ENCODE measurements around the gene PDGFD. TPM values are rescaled to one million over a fixed set of nuclear protein-coding genes. Genes with fewer than 3 reads are reported as not detected.

Gene PDGFD
- 10 to 100 TPM in 2 of 4 donors, 1 to 10 TPM in 2; 4.4 to 26.4 (median 13.1) TPM for total RNA-seq

DNA sequence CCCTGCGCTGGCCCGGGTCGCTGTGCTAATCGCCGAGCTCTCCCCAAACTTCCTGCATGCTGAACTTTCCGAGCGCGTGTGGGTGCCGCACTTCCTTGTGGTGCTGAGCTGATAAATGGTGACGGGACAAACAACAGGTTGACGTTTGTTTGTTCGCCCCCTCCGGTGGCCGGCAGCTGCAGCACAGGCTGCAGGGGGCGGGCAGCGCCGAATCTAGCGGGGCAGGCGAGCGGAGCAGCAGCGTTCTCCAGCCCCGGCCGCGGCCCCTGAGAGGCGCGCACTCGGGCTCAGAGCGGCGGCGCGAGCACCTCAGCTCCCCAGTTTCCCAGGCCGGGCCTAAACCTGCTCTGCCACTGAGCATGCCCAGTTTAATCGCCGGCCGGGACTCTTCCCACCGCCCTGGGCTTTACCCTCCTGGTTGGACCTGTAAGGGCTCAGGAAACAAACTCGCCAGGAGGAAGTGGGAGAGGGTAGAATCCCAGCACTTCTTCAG, at the start of gene PDGFD:
Gene PDGFD (minus strand): TSS at position 120 of the 493 bp plus-strand sequence.
- H3K36me3 ChIP-seq, result no peaks in the 10 kb centered on the region
- H3K4me1 ChIP-seq, result peaks cover 0 to 19% (median 0%) of the 10 kb centered on the region in 3 donors
- H3K4me3 ChIP-seq, result peak within 1 kb of the TSS; percentile 53 to 56
- peak within 1 kb of the TSS in 2 of 4 donors; percentile 41 to 55 for H3K27ac ChIP-seq
- H3K27me3 ChIP-seq, result peaks cover 6% of the 10 kb centered on the region
- H3K9me3 ChIP-seq, result no peaks in the 10 kb centered on the region
- WGBS, 2 donors (ENCODE audit: low coverage in 1 of 2), result 0% methylated on average over 1 of the region's 37 CpGs; no CpG with 5 or more reads in 1 of the 2 donors
- TF ChIP-seq POLR2A (IDR thresholded peaks at IDR 0.05), result no peak
- TF ChIP-seq, protein P1, sequence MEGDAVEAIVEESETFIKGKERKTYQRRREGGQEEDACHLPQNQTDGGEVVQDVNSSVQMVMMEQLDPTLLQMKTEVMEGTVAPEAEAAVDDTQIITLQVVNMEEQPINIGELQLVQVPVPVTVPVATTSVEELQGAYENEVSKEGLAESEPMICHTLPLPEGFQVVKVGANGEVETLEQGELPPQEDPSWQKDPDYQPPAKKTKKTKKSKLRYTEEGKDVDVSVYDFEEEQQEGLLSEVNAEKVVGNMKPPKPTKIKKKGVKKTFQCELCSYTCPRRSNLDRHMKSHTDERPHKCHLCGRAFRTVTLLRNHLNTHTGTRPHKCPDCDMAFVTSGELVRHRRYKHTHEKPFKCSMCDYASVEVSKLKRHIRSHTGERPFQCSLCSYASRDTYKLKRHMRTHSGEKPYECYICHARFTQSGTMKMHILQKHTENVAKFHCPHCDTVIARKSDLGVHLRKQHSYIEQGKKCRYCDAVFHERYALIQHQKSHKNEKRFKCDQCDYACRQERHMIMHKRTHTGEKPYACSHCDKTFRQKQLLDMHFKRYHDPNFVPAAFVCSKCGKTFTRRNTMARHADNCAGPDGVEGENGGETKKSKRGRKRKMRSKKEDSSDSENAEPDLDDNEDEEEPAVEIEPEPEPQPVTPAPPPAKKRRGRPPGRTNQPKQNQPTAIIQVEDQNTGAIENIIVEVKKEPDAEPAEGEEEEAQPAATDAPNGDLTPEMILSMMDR (IDR thresholded peaks at IDR 0.05), result peak in 3 of 4 experiments; percentile 28 to 45 (median 38)
- peak; percentile 80 for ATAC-seq

DNA sequence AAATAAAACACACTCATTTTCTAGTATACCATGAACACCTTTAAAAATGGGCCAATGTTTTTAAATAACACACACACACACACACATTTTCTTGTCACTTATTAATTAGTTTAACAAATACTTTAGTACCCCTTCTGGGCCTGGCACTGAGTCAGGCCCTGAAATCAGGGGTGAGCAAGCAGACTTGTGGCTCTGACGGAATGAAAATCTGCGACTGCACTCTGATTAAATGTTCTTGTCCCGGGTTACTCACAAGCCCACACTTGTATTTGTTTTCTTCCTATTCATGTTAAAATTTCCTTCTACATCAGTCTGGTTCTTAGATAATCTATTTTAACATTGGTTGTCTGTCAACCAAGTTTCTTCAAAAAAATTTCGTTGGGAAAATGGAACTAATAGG, 43.0 kb upstream of the PDGFD start:
- no peaks in the 10 kb centered on the region for H3K4me1 ChIP-seq
- H3K27me3 ChIP-seq, result no peaks in the 10 kb centered on the region
- 76 to 83% methylated on average over 3 to 4 of the region's 4 CpGs for WGBS, 2 donors (ENCODE audit: low coverage in 1 of 2)
- H3K27ac ChIP-seq, result no peak overlapping the region
- no peak for ATAC-seq
- H3K4me3 ChIP-seq, result no peak overlapping the region
- H3K36me3 ChIP-seq, result no peaks in the 10 kb centered on the region
- no peaks in the 10 kb centered on the region for H3K9me3 ChIP-seq
- TF ChIP-seq EP300 (IDR thresholded peaks at IDR 0.05) (no peak), POLR2A (IDR thresholded peaks at IDR 0.05) (no peak), POLR2AphosphoS5 (IDR thresholded peaks at IDR 0.05) (no peak)
- TF ChIP-seq, protein P1 (IDR thresholded peaks at IDR 0.05), result no peak

DNA sequence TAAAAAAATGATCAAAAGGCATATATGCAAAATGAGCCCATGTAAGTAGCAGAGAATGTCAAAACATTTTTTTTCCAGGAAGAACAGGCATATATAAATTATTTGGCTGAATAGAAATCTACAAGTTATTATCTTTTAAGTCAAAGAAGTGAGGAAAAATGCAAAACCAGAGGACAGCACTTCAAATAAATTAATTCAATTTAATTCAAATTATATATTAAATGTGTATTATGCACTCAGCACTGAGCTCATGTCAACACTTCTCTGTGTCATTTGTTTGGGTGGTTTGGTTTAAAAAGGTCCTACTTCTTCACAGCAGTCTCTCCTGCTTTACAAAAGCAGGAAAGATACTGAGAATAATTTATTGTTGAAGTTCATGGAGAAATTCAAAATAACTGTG, 41.9 kb upstream of the PDGFD start:
- Histone ChIP-seq H3K4me1 (no peaks in the 10 kb centered on the region), H3K27me3 (no peaks in the 10 kb centered on the region), H3K36me3 (no peaks in the 10 kb centered on the region), H3K27ac (no peak overlapping the region), H3K9me3 (no peaks in the 10 kb centered on the region), H3K4me3 (no peak overlapping the region)
- ATAC-seq, result no peak
- TF ChIP-seq, protein P1 (IDR thresholded peaks at IDR 0.05), result no peak
- TF ChIP-seq POLR2AphosphoS5 (IDR thresholded peaks at IDR 0.05) (no peak), EP300 (IDR thresholded peaks at IDR 0.05) (no peak), POLR2A (IDR thresholded peaks at IDR 0.05) (no peak)

DNA sequence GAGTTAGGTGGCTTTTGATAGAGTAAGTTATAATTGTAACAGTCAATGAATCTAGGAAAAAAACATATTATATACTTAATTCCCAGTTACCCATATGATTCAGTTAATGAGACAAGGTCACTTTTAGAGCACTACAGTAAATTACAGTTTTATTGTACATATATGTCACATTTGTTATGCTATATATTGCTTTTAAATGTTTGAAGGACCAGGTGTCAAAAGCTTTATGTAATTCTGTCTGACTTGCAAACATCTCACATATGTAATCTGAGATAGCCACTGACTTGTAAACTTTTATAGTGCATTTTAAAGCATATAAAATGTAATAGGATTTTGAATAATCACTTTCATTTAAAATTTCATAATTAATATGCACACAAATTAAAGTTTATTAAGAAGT, 36.7 kb upstream of the PDGFD start:
- Histone ChIP-seq H3K36me3 (no peaks in the 10 kb centered on the region), H3K9me3 (no peaks in the 10 kb centered on the region), H3K4me1 (no peaks in the 10 kb centered on the region), H3K27ac (no peak overlapping the region), H3K4me3 (no peak overlapping the region), H3K27me3 (no peaks in the 10 kb centered on the region)
- no peak for ATAC-seq
- no peak for TF ChIP-seq EP300 (IDR thresholded peaks at IDR 0.05)
- TF ChIP-seq, protein P1 (IDR thresholded peaks at IDR 0.05), result no peak
- TF ChIP-seq POLR2A (IDR thresholded peaks at IDR 0.05), result no peak
- no peak for TF ChIP-seq POLR2AphosphoS5 (IDR thresholded peaks at IDR 0.05)

DNA sequence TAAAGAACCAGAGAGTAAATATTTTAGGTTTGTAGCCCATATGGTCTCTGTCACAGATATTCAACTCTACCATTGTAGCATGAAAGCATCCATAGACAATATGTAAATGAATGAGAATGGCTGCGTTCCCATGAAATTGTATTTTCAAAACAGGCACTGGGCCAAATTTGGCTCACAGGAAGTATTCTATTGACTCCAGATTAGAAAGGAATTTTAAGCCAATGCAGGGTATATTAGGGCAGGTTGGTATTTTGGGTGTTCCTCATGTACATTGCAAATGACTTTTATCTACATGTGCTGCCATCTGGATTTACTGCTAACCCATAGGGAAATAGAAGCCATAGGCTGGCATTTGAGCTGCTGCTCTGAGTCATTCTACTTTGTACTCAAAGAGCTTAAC, 35.1 kb upstream of the PDGFD start:
- WGBS, 2 donors (ENCODE audit: low coverage in 1 of 2), result 65% methylated on average over 1 of the region's 1 CpG; no CpG with 5 or more reads in 1 of the 2 donors
- H3K4me1 ChIP-seq, result no peaks in the 10 kb centered on the region
- TF ChIP-seq EP300 (IDR thresholded peaks at IDR 0.05) (no peak), POLR2AphosphoS5 (IDR thresholded peaks at IDR 0.05) (no peak), POLR2A (IDR thresholded peaks at IDR 0.05) (no peak)
- TF ChIP-seq, protein P1 (IDR thresholded peaks at IDR 0.05), result no peak
- no peaks in the 10 kb centered on the region for H3K9me3 ChIP-seq
- no peaks in the 10 kb centered on the region for H3K27me3 ChIP-seq
- H3K4me3 ChIP-seq, result no peak overlapping the region
- no peak overlapping the region for H3K27ac ChIP-seq
- no peaks in the 10 kb centered on the region for H3K36me3 ChIP-seq
- no peak for ATAC-seq
